HEK293 (cell line): ENCODE results near the gene EBI3.

Experiments
- CTCF ChIA-PET: fragments of 350-600 bp; formaldehyde crosslinking; extraction: SDS; loops from one replicate; lab custom pipeline; 2021; ENCODE audit warnings: antibody characterized with exemption; lab: Yijun Ruan, JAX
- POLR2A ChIA-PET: fragments of 300-600 bp; formaldehyde crosslinking; extraction: SDS; loops from one replicate; lab custom pipeline; 2020; ENCODE audit warnings: antibody characterized with exemption, inconsistent platforms; lab: Yijun Ruan, JAX
- H3K27ac ChIP-seq: fragments of 200-500 bp; sonication (Bioruptor generic); 2 replicates; pipeline ENCODE4 v1.5.1; 2014; ENCODE audit warnings: low read depth, low read length, control low read depth, inconsistent platforms; ENCODE audit errors: extremely low read depth
- H3K36me3 ChIP-seq, 2 experiments: fragments of 200-500 bp in 1 of 2; sonication (Bioruptor generic) in 1 of 2; 1 replicate in 1 of 2; 2 replicates in 1 of 2; pipeline ENCODE4 v1.5.1; 2014 to 2017; ENCODE audit warnings: inconsistent platforms in 2 of 2, low read length in 2 of 2; ENCODE audit not compliant: control insufficient read depth in 2 of 2, insufficient read depth in 1 of 2
- H3K4me1 ChIP-seq: fragments of 200-500 bp; sonication (Bioruptor generic); 2 replicates; pipeline ENCODE4 v1.5.1; 2014; ENCODE audit warnings: mild to moderate bottlenecking, low read length, inconsistent platforms; ENCODE audit not compliant: control insufficient read depth, insufficient read depth
- H3K4me3 ChIP-seq: 2 replicates; pipeline ENCODE4 v1.5.1; 2011; ENCODE audit warnings: low read depth, mild to moderate bottlenecking, control low read depth, low read length, moderate library complexity
- H3K9me3 ChIP-seq: fragments of 200-500 bp; sonication (Bioruptor generic); 2 replicates; pipeline ENCODE4 v1.5.1; 2014; ENCODE audit warnings: low read depth, low read length, inconsistent platforms; ENCODE audit not compliant: control insufficient read depth, insufficient read depth
- HOXA7 ChIP-seq: sonication (generic); formaldehyde crosslinking; IDR thresholded peaks from 2 replicates; pipeline ENCODE4 v1.8.1; 2022; ENCODE audit warnings: missing genetic modification reagents, borderline replicate concordance
- KLF16 ChIP-seq: fragments of 450-650 bp; formaldehyde crosslinking; IDR thresholded peaks from 2 replicates; pipeline ENCODE4 v1.5.1; 2017; ENCODE audit warnings: missing biosample characterization, missing genetic modification characterization
- MZF1 ChIP-seq: fragments of 450-650 bp; formaldehyde crosslinking; IDR thresholded peaks from 2 replicates; pipeline ENCODE4 v1.5.1; 2017; ENCODE audit warnings: missing biosample characterization, missing genetic modification characterization, borderline replicate concordance
- PATZ1 ChIP-seq: fragments of 450-650 bp; formaldehyde crosslinking; IDR thresholded peaks from 2 replicates; pipeline ENCODE4 v1.5.1; 2016; ENCODE audit warnings: missing biosample characterization, missing genetic modification characterization
- PRDM2 ChIP-seq: fragments of 450-650 bp; formaldehyde crosslinking; IDR thresholded peaks from 2 replicates; pipeline ENCODE4 v1.5.1; 2016; ENCODE audit warnings: missing biosample characterization, missing genetic modification characterization, borderline replicate concordance
- SCRT2 ChIP-seq: fragments of 450-650 bp; formaldehyde crosslinking; IDR thresholded peaks from 2 replicates; pipeline ENCODE4 v1.5.1; 2016; ENCODE audit warnings: missing biosample characterization, missing genetic modification characterization
- ZFHX2 ChIP-seq: fragments of 450-650 bp; formaldehyde crosslinking; conservative IDR thresholded peaks from 2 replicates; pipeline ENCODE4 v1.5.1; 2016; ENCODE audit warnings: missing biosample characterization, missing genetic modification characterization
- ZIC2 ChIP-seq: fragments of 450-650 bp; formaldehyde crosslinking; IDR thresholded peaks from 2 replicates; pipeline ENCODE4 v1.5.1; 2016; ENCODE audit warnings: missing biosample characterization, missing genetic modification characterization
- ZNF121 ChIP-seq: fragments of 450-650 bp; formaldehyde crosslinking; IDR thresholded peaks from 2 replicates; pipeline ENCODE4 v1.5.1; 2016; ENCODE audit warnings: missing biosample characterization, missing genetic modification characterization
- ZNF362 ChIP-seq: fragments of 450-650 bp; formaldehyde crosslinking; IDR thresholded peaks from 2 replicates; pipeline ENCODE4 v1.5.1; 2016; ENCODE audit warnings: missing biosample characterization, missing genetic modification characterization
- ZNF513 ChIP-seq: fragments of 450-650 bp; IDR thresholded peaks from 2 replicates; pipeline ENCODE4 v1.5.1; 2018; ENCODE audit warnings: missing biosample characterization, missing genetic modification characterization
- ZNF530 ChIP-seq: fragments of 450-650 bp; formaldehyde crosslinking; IDR thresholded peaks from 2 replicates; pipeline ENCODE4 v1.5.1; 2016; ENCODE audit warnings: low read depth, missing biosample characterization, missing genetic modification characterization
- ZNF658 ChIP-seq: fragments of 450-650 bp; formaldehyde crosslinking; IDR thresholded peaks from 2 replicates; pipeline ENCODE4; 2016; ENCODE audit warnings: missing biosample characterization, missing genetic modification characterization
- ZSCAN4 ChIP-seq: fragments of 450-650 bp; formaldehyde crosslinking; IDR thresholded peaks from 2 replicates; pipeline ENCODE4 v1.5.1; 2017; ENCODE audit warnings: missing biosample characterization, missing genetic modification characterization

EBI3 gene

GRCh38 chr19:4233282-4233853, 4.0 kb downstream of the EBI3 start (continued):
- TF ChIP-seq PRDM2 (tag by site-specific recombination) = no peak
- no peak for TF ChIP-seq ZNF362 (tag by site-specific recombination)
- TF ChIP-seq HOXA7 (CRISPR knock-in tag) = no peak
- peak; percentile 82 for TF ChIP-seq ZFHX2 (tag by site-specific recombination)
- TF ChIP-seq ZNF658 (tag by site-specific recombination) = no peak
- TF ChIP-seq ZNF530 (tag by site-specific recombination) = no peak
- TF ChIP-seq ZNF513 = no peak
- peak; percentile 77 for TF ChIP-seq ZNF121 (tag by site-specific recombination)
- TF ChIP-seq PATZ1 (tag by site-specific recombination) = peak; percentile 95
- TF ChIP-seq ZSCAN4 (tag by site-specific recombination) = peak; percentile 55

GRCh38 chr19:4234142-4234861, 5.0 kb downstream of the EBI3 start:
- H3K36me3 ChIP-seq = no peaks in the 10 kb centered on the region
- H3K9me3 ChIP-seq = no peaks in the 10 kb centered on the region
- ChIA-PET CTCF (interaction anchor here (0.6 to 3.2 kb wide), 13 partner anchors 13 to 420 kb away, joined by 3 to 13 read pairs (median 3); partner anchors contain the start of gene YJU2), POLR2A (no interaction called here)
- H3K4me3 ChIP-seq = no peak overlapping the region
- no peaks in the 10 kb centered on the region for H3K4me1 ChIP-seq
- no peak for TF ChIP-seq MZF1
- no peak for TF ChIP-seq KLF16 (tag by site-specific recombination)
- peak; percentile 20; the same call in 1 of the 2 replicates for TF ChIP-seq SCRT2
- no peak for TF ChIP-seq ZIC2
- H3K27ac ChIP-seq = no peak overlapping the region
